ENCODE measurements around the gene LTBP3.
"Not testable (repeated sequence)": the region's sequence is repeated elsewhere in the genome, so short reads cannot be mapped to it uniquely, and the experiment has no call there.

LTBP3 gene

GRCh38 chr11:65569973-65570918, 12.1 kb upstream of the LTBP3 start, which contains the start of gene ZNRD2:
ZNRD2 (plus strand) TSS chr11:65570477; CDS start chr11:65570492, 15 bp downstream.
- peak within 1 kb of the TSS; percentile 85 for H3K4me3 ChIP-seq (replicated peaks; ENCODE audit: low read depth, low read length)
- DNase-seq (ENCODE audit: extremely low read depth, low read depth) = peak; percentile 95
- peak; percentile 52 for TF ChIP-seq CTCF (IDR thresholded peaks at IDR 0.05; ENCODE audit: low read depth, low read length, missing control alignments)

- TF ChIP-seq CTCF (IDR thresholded peaks at IDR 0.05; ENCODE audit: low read depth, low read length, missing control alignments) = no peak
- no peak for DNase-seq (ENCODE audit: extremely low read depth, low read depth)
- peak overlapping the region; percentile 85 for H3K4me3 ChIP-seq (replicated peaks; ENCODE audit: low read depth, low read length)
Measured at GRCh38 chr11:65569164-65569972, 11.2 kb upstream of the LTBP3 start.

GRCh38 chr11:65565624-65566453, 7.7 kb upstream of the LTBP3 start:
- TF ChIP-seq CTCF (IDR thresholded peaks at IDR 0.05; ENCODE audit: low read depth, low read length, missing control alignments) = no peak

GRCh38 chr11:65564879-65565559, 6.9 kb upstream of the LTBP3 start:
- H3K4me3 ChIP-seq (replicated peaks; ENCODE audit: low read depth, low read length); DNase-seq (ENCODE audit: extremely low read depth, low read depth): not testable (repeated sequence)

More at GRCh38 chr11:65565624-65566453, 7.7 kb upstream of the LTBP3 start:
- no peak overlapping the region for H3K4me3 ChIP-seq (replicated peaks; ENCODE audit: low read depth, low read length)
- no peak for DNase-seq (ENCODE audit: extremely low read depth, low read depth)

GRCh38 chr11:65563601-65564000, 5.4 kb upstream of the LTBP3 start:
- no peak for DNase-seq (ENCODE audit: extremely low read depth, low read depth)
- TF ChIP-seq CTCF (IDR thresholded peaks at IDR 0.05; ENCODE audit: low read depth, low read length, missing control alignments) = no peak
- H3K4me3 ChIP-seq (replicated peaks; ENCODE audit: low read depth, low read length) = no peak overlapping the region

GRCh38 chr11:65562788-65563187, 4.6 kb upstream of the LTBP3 start:
- TF ChIP-seq CTCF (IDR thresholded peaks at IDR 0.05; ENCODE audit: low read depth, low read length, missing control alignments) = no peak
- no peak overlapping the region for H3K4me3 ChIP-seq (replicated peaks; ENCODE audit: low read depth, low read length)
- no peak for DNase-seq (ENCODE audit: extremely low read depth, low read depth)
